Cortex of kidney (tissue), 1 donor: Measurements from ENCODE around the gene CAMSAP1.

ENCODE experiments used
- DNase-seq: peaks from one replicate; lab custom pipeline; 2025; lab: John Stamatoyannopoulos, UW

The CAMSAP1 gene

GRCh38 chr9:135774239-135774747 lies 133.1 kb downstream of the CAMSAP1 start:
- DNase-seq, result no peak

- DNase-seq, result no peak
Measured at GRCh38 chr9:135773530-135774238, 133.7 kb downstream of the CAMSAP1 start.

GRCh38 chr9:135772702-135773493 lies 134.4 kb downstream of the CAMSAP1 start:
- DNase-seq, result no peak

GRCh38 chr9:135772056-135772646 lies 135.2 kb downstream of the CAMSAP1 start:
- DNase-seq, result no peak

GRCh38 chr9:135771401-135772051 lies 135.8 kb downstream of the CAMSAP1 start:
- no peak for DNase-seq

GRCh38 chr9:135770771-135771170 lies 136.6 kb downstream of the CAMSAP1 start:
- no peak for DNase-seq

GRCh38 chr9:135770203-135770535 lies 137.2 kb downstream of the CAMSAP1 start:
- DNase-seq, result no peak

GRCh38 chr9:135769489-135770202 lies 137.7 kb downstream of the CAMSAP1 start:
- DNase-seq, result no peak

GRCh38 chr9:135768516-135769218 lies 138.7 kb downstream of the CAMSAP1 start:
- DNase-seq, result no peak

GRCh38 chr9:135766707-135767106 lies 140.6 kb downstream of the CAMSAP1 start:
- no peak for DNase-seq

GRCh38 chr9:135766251-135766650 lies 141.1 kb downstream of the CAMSAP1 start:
- no peak for DNase-seq

GRCh38 chr9:135765416-135765815 lies 141.9 kb downstream of the CAMSAP1 start:
- no peak for DNase-seq

- DNase-seq, result no peak
Measured at GRCh38 chr9:135764731-135765130, 142.6 kb downstream of the CAMSAP1 start.

- DNase-seq, result no peak
Measured at GRCh38 chr9:135763716-135764446, 143.5 kb downstream of the CAMSAP1 start.

GRCh38 chr9:135762921-135763320 lies 144.4 kb downstream of the CAMSAP1 start:
- DNase-seq, result no peak

- DNase-seq, result no peak
Measured at GRCh38 chr9:135761845-135762168, 145.5 kb downstream of the CAMSAP1 start.

GRCh38 chr9:135761150-135761844 lies 146.0 kb downstream of the CAMSAP1 start:
- DNase-seq, result no peak

GRCh38 chr9:135760465-135760864 lies 146.9 kb downstream of the CAMSAP1 start:
- DNase-seq, result no peak

- no peak for DNase-seq
Measured at GRCh38 chr9:135759676-135760300, 147.6 kb downstream of the CAMSAP1 start.
